ENCODE data around the gene MX2.

The MX2 gene

DNA sequence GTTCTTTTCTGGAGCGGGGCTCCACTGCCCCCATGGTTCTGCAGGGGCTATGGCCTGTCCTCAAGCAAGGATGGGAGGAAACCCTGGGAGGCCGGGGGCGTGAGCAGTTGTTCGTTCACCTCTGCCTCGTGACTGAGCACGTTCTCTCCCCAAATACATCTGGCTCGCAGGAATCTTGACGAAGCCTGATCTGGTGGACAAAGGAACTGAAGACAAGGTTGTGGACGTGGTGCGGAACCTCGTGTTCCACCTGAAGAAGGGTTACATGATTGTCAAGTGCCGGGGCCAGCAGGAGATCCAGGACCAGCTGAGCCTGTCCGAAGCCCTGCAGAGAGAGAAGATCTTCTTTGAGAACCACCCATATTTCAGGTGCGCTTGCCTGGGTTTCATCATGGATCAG lies 79.7 kb downstream of the MX2 start:
- DNase-seq (ENCODE audit: low spot score), result no peak
- TF ChIP-seq, protein P1, sequence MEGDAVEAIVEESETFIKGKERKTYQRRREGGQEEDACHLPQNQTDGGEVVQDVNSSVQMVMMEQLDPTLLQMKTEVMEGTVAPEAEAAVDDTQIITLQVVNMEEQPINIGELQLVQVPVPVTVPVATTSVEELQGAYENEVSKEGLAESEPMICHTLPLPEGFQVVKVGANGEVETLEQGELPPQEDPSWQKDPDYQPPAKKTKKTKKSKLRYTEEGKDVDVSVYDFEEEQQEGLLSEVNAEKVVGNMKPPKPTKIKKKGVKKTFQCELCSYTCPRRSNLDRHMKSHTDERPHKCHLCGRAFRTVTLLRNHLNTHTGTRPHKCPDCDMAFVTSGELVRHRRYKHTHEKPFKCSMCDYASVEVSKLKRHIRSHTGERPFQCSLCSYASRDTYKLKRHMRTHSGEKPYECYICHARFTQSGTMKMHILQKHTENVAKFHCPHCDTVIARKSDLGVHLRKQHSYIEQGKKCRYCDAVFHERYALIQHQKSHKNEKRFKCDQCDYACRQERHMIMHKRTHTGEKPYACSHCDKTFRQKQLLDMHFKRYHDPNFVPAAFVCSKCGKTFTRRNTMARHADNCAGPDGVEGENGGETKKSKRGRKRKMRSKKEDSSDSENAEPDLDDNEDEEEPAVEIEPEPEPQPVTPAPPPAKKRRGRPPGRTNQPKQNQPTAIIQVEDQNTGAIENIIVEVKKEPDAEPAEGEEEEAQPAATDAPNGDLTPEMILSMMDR (IDR thresholded peaks at IDR 0.05; ENCODE audit: borderline replicate concordance, control extremely low read depth, extremely low read depth, insufficient read depth, missing control alignments), result no peak
- in situ Hi-C loops (cut with MboI; ENCODE audit: low sequenced_read_pairs, unreplicated experiment), result no loop called here

DNA sequence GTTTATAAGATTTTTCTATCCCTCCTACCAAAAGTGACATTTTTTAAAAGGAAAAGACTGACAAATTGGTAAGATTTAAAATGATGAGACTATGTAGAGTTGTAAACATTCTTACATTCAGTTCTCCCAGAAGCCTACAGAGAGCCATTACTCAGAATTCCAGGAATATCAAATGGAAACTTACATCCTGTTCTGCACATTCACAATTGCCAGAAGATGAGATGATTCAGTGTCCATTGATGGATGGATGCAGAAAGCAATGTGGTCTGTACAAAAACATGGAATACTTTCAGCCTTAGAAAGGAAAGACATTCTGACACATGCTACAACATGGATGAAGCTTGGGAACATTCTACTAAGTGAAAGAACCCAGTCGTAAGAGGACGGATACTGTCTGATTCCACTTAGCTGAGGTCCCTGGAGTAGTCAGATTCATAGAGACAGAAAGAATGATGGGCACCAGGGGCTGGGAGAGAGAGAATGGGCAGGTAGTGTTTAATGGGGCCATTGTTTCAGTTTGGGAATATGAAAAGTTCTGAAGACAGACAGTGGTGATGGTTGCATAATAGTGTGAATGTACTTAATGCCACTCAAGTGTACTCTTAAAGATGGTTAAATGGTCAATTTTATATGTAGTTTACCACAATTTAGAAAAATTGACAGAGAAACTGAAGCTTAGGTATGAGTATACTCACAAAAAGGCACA lies 80.8 kb downstream of the MX2 start:
- in situ Hi-C loops (cut with MboI; ENCODE audit: low sequenced_read_pairs, unreplicated experiment), result no loop called here
- TF ChIP-seq, protein P1 (IDR thresholded peaks at IDR 0.05; ENCODE audit: borderline replicate concordance, control extremely low read depth, extremely low read depth, insufficient read depth, missing control alignments), result no peak
- DNase-seq (ENCODE audit: low spot score), result no peak

DNA sequence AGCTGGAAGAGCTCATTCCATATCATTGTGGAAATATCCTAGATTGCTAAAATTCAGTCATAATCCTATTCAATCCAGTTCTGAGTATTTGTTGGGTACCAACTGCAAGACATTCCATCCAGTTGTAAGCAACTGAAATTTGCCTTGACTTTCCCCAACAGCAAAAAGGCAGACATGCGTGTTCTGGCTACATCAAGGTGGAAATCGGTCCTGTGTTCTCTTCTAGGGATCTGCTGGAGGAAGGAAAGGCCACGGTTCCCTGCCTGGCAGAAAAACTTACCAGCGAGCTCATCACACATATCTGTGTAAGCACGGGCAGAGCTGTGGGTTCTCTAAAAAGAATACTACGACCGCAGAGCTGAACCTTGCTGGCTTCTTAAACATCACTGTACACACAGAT lies 81.7 kb downstream of the MX2 start:
- TF ChIP-seq, protein P1 (IDR thresholded peaks at IDR 0.05; ENCODE audit: borderline replicate concordance, control extremely low read depth, extremely low read depth, insufficient read depth, missing control alignments), result no peak
- in situ Hi-C loops (cut with MboI; ENCODE audit: low sequenced_read_pairs, unreplicated experiment), result no loop called here
- no peak for DNase-seq (ENCODE audit: low spot score)

DNA sequence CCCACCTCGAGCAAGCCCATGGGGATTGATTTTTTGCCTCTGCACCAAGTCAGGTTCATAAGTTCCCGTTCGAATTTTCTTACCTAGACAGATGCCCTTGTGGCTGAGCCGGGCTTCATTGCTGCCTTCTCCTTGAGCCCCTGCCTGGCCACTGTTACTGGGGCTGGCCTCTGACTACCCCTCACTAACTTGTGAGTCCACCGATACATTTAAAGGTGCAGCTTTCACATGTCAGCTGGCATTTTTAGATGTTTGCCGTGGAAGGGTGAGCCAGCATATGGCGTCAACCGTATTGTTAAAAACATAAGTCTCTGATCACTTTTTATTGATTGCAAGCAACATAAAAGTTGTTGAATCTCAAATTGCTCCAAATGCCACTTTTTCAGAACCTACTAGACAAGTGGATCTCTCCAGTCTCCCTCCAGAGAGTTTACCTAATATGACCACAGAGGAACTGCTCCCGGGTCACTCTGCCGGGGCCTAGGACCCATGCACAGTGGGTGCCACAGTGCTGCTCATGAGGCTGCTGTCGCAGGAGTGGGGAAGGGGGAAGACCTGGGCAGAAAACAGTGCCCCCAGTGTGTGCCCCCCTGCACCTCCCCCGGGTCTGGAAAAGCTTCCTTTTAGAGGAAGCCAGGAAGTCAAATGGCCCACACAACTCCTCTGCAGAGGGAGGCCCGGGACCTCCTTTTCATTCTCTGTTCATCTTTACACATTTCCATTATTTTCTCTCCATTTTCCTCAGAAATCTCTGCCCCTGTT lies 83.1 kb downstream of the MX2 start:
- TF ChIP-seq, protein P1 (IDR thresholded peaks at IDR 0.05; ENCODE audit: borderline replicate concordance, control extremely low read depth, extremely low read depth, insufficient read depth, missing control alignments), result no peak
- DNase-seq (ENCODE audit: low spot score), result no peak
- in situ Hi-C loops (cut with MboI; ENCODE audit: low sequenced_read_pairs, unreplicated experiment), result no loop called here

DNA sequence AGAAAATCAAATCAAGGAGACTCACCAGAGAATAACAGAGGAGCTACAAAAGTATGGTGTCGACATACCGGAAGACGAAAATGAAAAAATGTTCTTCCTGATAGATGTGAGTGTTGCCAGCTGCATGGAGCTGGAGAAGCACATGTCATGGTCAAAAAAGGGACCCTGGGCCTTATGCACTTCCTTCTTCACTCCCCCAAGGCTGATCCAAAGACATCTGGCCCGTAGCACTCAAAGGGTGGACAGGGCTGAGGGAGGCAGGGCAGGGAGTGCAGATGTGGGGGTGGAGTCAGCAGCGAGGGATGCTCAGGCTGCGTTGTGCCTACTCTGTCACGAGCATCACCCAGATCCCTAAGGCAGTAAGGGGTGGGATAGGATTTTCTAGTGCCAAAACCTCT lies 83.6 kb downstream of the MX2 start:
- in situ Hi-C loops (cut with MboI; ENCODE audit: low sequenced_read_pairs, unreplicated experiment), result no loop called here
- TF ChIP-seq, protein P1 (IDR thresholded peaks at IDR 0.05; ENCODE audit: borderline replicate concordance, control extremely low read depth, extremely low read depth, insufficient read depth, missing control alignments), result no peak
- no peak for DNase-seq (ENCODE audit: low spot score)

DNA sequence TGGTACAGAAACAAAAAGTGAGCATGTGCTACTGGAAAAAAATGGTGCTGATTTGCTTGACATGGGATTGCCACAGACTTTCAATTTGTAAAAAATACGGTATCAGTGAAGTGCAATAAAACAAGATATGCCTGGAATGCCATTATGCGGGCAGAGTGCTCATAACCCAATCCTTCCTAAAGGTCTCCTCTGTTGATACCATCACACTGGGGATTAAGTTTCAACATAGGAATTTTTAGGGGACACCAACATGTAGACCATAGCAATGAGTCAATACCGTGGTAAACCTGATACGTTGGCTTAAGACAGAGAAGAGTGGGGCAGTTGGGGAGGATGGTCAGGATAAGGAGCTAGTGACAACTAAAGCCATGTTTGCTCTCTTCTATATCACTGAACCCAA lies 84.8 kb downstream of the MX2 start:
- in situ Hi-C loops (cut with MboI; ENCODE audit: low sequenced_read_pairs, unreplicated experiment), result no loop called here
- no peak for DNase-seq (ENCODE audit: low spot score)
- TF ChIP-seq, protein P1 (IDR thresholded peaks at IDR 0.05; ENCODE audit: borderline replicate concordance, control extremely low read depth, extremely low read depth, insufficient read depth, missing control alignments), result no peak

Measured in GM13976 (cell line).